PC-3 (cell line): ENCODE results near the gene AFF2.

Experiments used
- CTCF ChIP-seq: fragments of 300-600 bp; sonication (generic); conservative IDR thresholded peaks from 2 replicates; pipeline ENCODE4 v1.5.1; 2017; ENCODE audit warnings: antibody characterized with exemption, low read depth, mild to moderate bottlenecking, low read length
- EZH2 ChIP-seq: fragments of 300-600 bp; sonication (generic); IDR thresholded peaks from one replicate; pipeline ENCODE4 v1.6.1; 2017; ENCODE audit warnings: antibody characterized with exemption, mild to moderate bottlenecking, low read length; ENCODE audit not compliant: unreplicated experiment

- no peak for TF ChIP-seq CTCF
- no peak for TF ChIP-seq EZH2
Measured at GRCh38 chrX:148659481-148659880, 159.1 kb downstream of the AFF2 start.
